HG02943 (cell line): ENCODE measurements around the gene MORC3.
"Not testable (repeated sequence)": the region's sequence is repeated elsewhere in the genome, so short reads cannot be mapped to it uniquely, and the experiment has no call there.

Experiments used
- ATAC-seq: cut with Tn5 transposase; IDR thresholded peaks from one replicate; pipeline ENCODE4 v1.9.1; 2021; ENCODE audit warnings: mild to moderate bottlenecking, low read depth, moderate library complexity; ENCODE audit not compliant: unreplicated experiment

Gene MORC3

GRCh38 chr21:36381841-36382589, 62.0 kb downstream of the MORC3 start:
- no peak for ATAC-seq

GRCh38 chr21:36382722-36383121, 62.7 kb downstream of the MORC3 start:
- ATAC-seq = not testable (repeated sequence)

GRCh38 chr21:36384885-36385232, 64.9 kb downstream of the MORC3 start:
- no peak for ATAC-seq

GRCh38 chr21:36385233-36386030, 65.4 kb downstream of the MORC3 start, which contains the start of gene CHAF1B:
Gene CHAF1B (plus strand): TSS chr21:36385392. CDS start chr21:36386137, 745 bp downstream.
- peak; percentile 84 for ATAC-seq

- ATAC-seq = no peak
These were observed 66.1 kb downstream of the MORC3 start for GRCh38 chr21:36386031-36386642.

GRCh38 chr21:36388096-36388495, 68.1 kb downstream of the MORC3 start:
- ATAC-seq = no peak

GRCh38 chr21:36388835-36389234, 68.8 kb downstream of the MORC3 start:
- no peak for ATAC-seq

GRCh38 chr21:36391649-36392048, 71.7 kb downstream of the MORC3 start:
- not testable (repeated sequence) for ATAC-seq

GRCh38 chr21:36395353-36396111, 75.5 kb downstream of the MORC3 start:
- ATAC-seq = no peak

- ATAC-seq = no peak
These were observed 76.3 kb downstream of the MORC3 start for GRCh38 chr21:36396325-36396724.

- ATAC-seq = no peak
These were observed 77.0 kb downstream of the MORC3 start for GRCh38 chr21:36396971-36397370.

GRCh38 chr21:36397606-36398005, 77.6 kb downstream of the MORC3 start:
- ATAC-seq = no peak

- not testable (repeated sequence) for ATAC-seq
These were observed 79.7 kb downstream of the MORC3 start for GRCh38 chr21:36399736-36400135.

GRCh38 chr21:36400719-36401118, 80.7 kb downstream of the MORC3 start:
- ATAC-seq = no peak

- ATAC-seq = no peak
These were observed 82.3 kb downstream of the MORC3 start for GRCh38 chr21:36402339-36402738.

- ATAC-seq = no peak
These were observed 83.7 kb downstream of the MORC3 start for GRCh38 chr21:36403713-36404112.

- ATAC-seq = no peak
These were observed 88.6 kb downstream of the MORC3 start for GRCh38 chr21:36408568-36408967.

GRCh38 chr21:36411301-36411700, 91.3 kb downstream of the MORC3 start:
- no peak for ATAC-seq

- ATAC-seq = no peak
These were observed 92.9 kb downstream of the MORC3 start for GRCh38 chr21:36412916-36413315.

- no peak for ATAC-seq
These were observed 95.4 kb downstream of the MORC3 start for GRCh38 chr21:36415375-36415774.

GRCh38 chr21:36419241-36419640, 99.2 kb downstream of the MORC3 start:
- no peak for ATAC-seq
